ENCODE data around the gene RPS25. TPM values are rescaled to one million over a fixed set of nuclear protein-coding genes. Genes with fewer than 3 reads are reported as not detected.
A peak's percentile ranks its signal among the peaks of the same experiment; 100 is the strongest.
"Not testable (repeated sequence)": the region's sequence is repeated elsewhere in the genome, so short reads cannot be mapped to it uniquely, and the experiment has no call there.

Gene RPS25
- total and polyA plus RNA-seq, 9 of the 15 experiments (the other 6 are each of a cell fraction or from before 2014, with no cell fraction given) = 1,553 to 5,486 (median 2,471) TPM

GRCh38 chr11:119039471-119039870 is 21.3 kb upstream of the RPS25 start:
- 37% methylated on average over 5 of the region's 11 CpGs for WGBS (ENCODE audit: insufficient coverage, low coverage, missing lambda C conversion rate)
- H3K9me1 ChIP-seq (ENCODE audit: control insufficient read depth, insufficient read depth, low read length); H3K9ac ChIP-seq (ENCODE audit: insufficient read depth in 1 of 2, low read depth in 2 of 2, low read length in 2 of 2); H3K36me3 ChIP-seq (ENCODE audit: control insufficient read depth, insufficient read depth, low read length); intact Hi-C loops (cut with micrococcal nuclease); in situ Hi-C loops (cut with MboI); H3K4me1 ChIP-seq (replicated peaks in 1 of 2; ENCODE audit: control insufficient read depth in 2 of 2, insufficient read depth in 2 of 2, low read length in 2 of 2); ATAC-seq; H3K79me2 ChIP-seq (ENCODE audit: control insufficient read depth, insufficient read depth, low read length); FAIRE-seq; H3K4me3 ChIP-seq; DNase-seq (ENCODE audit: extremely low read depth in 1 of 4, low spot score in 3 of 4); CTCF ChIA-PET (ENCODE audit: low intra/inter-chr PET ratio); H4K20me1 ChIP-seq (replicated peaks; ENCODE audit: control insufficient read depth, insufficient read depth, low read length); H3K9me3 ChIP-seq (replicated peaks; ENCODE audit: control insufficient read depth, insufficient read depth, low read depth, low read length); H3K27me3 ChIP-seq (ENCODE audit: control insufficient read depth in 2 of 2, insufficient read depth in 2 of 2, low read length in 2 of 2); H3K4me2 ChIP-seq (ENCODE audit: insufficient read depth, low read length); BruUV-seq (replicated peaks): not testable (repeated sequence)
- H2AFZ ChIP-seq (ENCODE audit: low read depth, low read length) = peak overlapping the region; percentile 88
- 0 out of 2 replicates have a peak, but pooled peaks have one; percentile 22 for TF ChIP-seq RB1 (IDR thresholded peaks at IDR 0.05; ENCODE audit: low read depth)
- POLR2A ChIA-PET = interaction anchor here (2.0 kb wide), 1 partner anchor 16 kb away, joined by 12 read pairs; no protein-coding TSS in a partner anchor
- H3K27ac ChIP-seq (ENCODE audit: extremely low read depth, low read depth, low read length) = 0 out of 3 replicates have a peak overlapping the region, but pooled peaks have one; percentile 39

- TF ChIP-seq TCF7 (IDR thresholded peaks at IDR 0.05; ENCODE audit: borderline replicate concordance) (no peak), RBM22 (IDR thresholded peaks at IDR 0.05; ENCODE audit: low read depth, low read length, poor library complexity, severe bottlenecking) (no peak), ZNF655 (CRISPR knock-in tag; IDR thresholded peaks at IDR 0.05) (no peak), ZNF830 (CRISPR knock-in tag; IDR thresholded peaks at IDR 0.05) (no peak), EZH2 (IDR thresholded peaks at IDR 0.05; ENCODE audit: borderline replicate concordance, low read depth, low read length) (no peak), PHB (CRISPR knock-in tag; IDR thresholded peaks at IDR 0.05) (no peak), ADNP (tag; IDR thresholded peaks at IDR 0.05) (no peak), NR0B1 (IDR thresholded peaks at IDR 0.05; ENCODE audit: partially characterized antibody) (no peak)
- TF ChIP-seq, protein P1, sequence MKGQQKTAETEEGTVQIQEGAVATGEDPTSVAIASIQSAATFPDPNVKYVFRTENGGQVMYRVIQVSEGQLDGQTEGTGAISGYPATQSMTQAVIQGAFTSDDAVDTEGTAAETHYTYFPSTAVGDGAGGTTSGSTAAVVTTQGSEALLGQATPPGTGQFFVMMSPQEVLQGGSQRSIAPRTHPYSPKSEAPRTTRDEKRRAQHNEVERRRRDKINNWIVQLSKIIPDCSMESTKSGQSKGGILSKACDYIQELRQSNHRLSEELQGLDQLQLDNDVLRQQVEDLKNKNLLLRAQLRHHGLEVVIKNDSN (CRISPR knock-in tag; IDR thresholded peaks at IDR 0.05) = no peak
- BruUV-seq (replicated peaks) = no TSS peak
- ChIA-PET POLR2A (interaction anchor here (0.8 to 2.0 kb wide), 2 partner anchors 12 to 16 kb away, joined by 3 to 12 read pairs; no protein-coding TSS in a partner anchor), CTCF (ENCODE audit: low intra/inter-chr PET ratio) (no interaction called here)
- H3K9ac ChIP-seq (ENCODE audit: insufficient read depth in 1 of 2, low read depth in 2 of 2, low read length in 2 of 2) = no peak overlapping the region
- no peaks in the 10 kb centered on the region for H3K9me3 ChIP-seq (replicated peaks; ENCODE audit: control insufficient read depth, insufficient read depth, low read depth, low read length)
- DNase-seq (ENCODE audit: extremely low read depth in 1 of 4, low spot score in 3 of 4) (no peak), FAIRE-seq (no peak), ATAC-seq (no peak)
- WGBS (ENCODE audit: insufficient coverage, low coverage, missing lambda C conversion rate) = 72% methylated on average over 5 of the region's 5 CpGs
- no peaks in the 10 kb centered on the region for H3K79me2 ChIP-seq (ENCODE audit: control insufficient read depth, insufficient read depth, low read length)
- H4K20me1 ChIP-seq (replicated peaks; ENCODE audit: control insufficient read depth, insufficient read depth, low read length) = no peaks in the 10 kb centered on the region
- peak overlapping the region; percentile 88; the same call in 1 of the 2 replicates for H2AFZ ChIP-seq (ENCODE audit: low read depth, low read length)
- no peak overlapping the region for H3K27ac ChIP-seq (ENCODE audit: extremely low read depth, low read depth, low read length)
- H3K4me3 ChIP-seq = no peak overlapping the region
- no peaks in the 10 kb centered on the region for H3K9me1 ChIP-seq (ENCODE audit: control insufficient read depth, insufficient read depth, low read length)
- H3K27me3 ChIP-seq (ENCODE audit: control insufficient read depth in 2 of 2, insufficient read depth in 2 of 2, low read length in 2 of 2) = no peaks in the 10 kb centered on the region
- H3K4me1 ChIP-seq (replicated peaks in 1 of 2; ENCODE audit: control insufficient read depth in 2 of 2, insufficient read depth in 2 of 2, low read length in 2 of 2) = peaks cover 6% of the 10 kb centered on the region in 2 experiments; a peak in 3 of 5 replicates
- intact Hi-C loops (cut with micrococcal nuclease) = no loop called here
- H3K4me2 ChIP-seq (ENCODE audit: insufficient read depth, low read length) = no peak overlapping the region
- H3K36me3 ChIP-seq (ENCODE audit: control insufficient read depth, insufficient read depth, low read length) = no peaks in the 10 kb centered on the region
- in situ Hi-C loops (cut with MboI) = no loop called here
Observed at GRCh38 chr11:119038884-119039283, 20.7 kb upstream of the RPS25 start.

Measured in K562 (cell line).